HFFc6 (cell line): Measurements from ENCODE around the gene LEF1. TPM values are rescaled to one million over a fixed set of nuclear protein-coding genes. Genes with fewer than 3 reads are reported as not detected.

Experiments
- DNase-seq: peaks from one replicate; pipeline ENCODE4 v3.0.0-alpha.2; 2018
- H3K27ac Mint-ChIP-seq: 2 replicates; pipeline ENCODE4 v1.8.0; 2020; ENCODE audit warnings: mild to moderate bottlenecking, mixed read lengths
- H3K27me3 Mint-ChIP-seq: 2 replicates; pipeline ENCODE4 v1.8.0; 2021; ENCODE audit warnings: mild to moderate bottlenecking, moderate library complexity, mixed read lengths; ENCODE audit not compliant: insufficient read depth
- H3K36me3 Mint-ChIP-seq: 2 replicates; pipeline ENCODE4 v1.8.0; 2021; ENCODE audit warnings: low read depth, mixed read lengths
- H3K4me1 Mint-ChIP-seq: 2 replicates; pipeline ENCODE4 v1.8.0; 2020; ENCODE audit warnings: low read depth, mixed read lengths
- H3K4me3 Mint-ChIP-seq: 2 replicates; pipeline ENCODE4 v1.8.0; 2020; ENCODE audit warnings: mild to moderate bottlenecking, moderate library complexity, mixed read lengths
- H3K9me3 Mint-ChIP-seq: 2 replicates; pipeline ENCODE4 v1.8.0; 2020; ENCODE audit warnings: mild to moderate bottlenecking, mixed read lengths
- CTCF ChIP-seq: fragments of 200-600 bp; sonication (generic); IDR thresholded peaks from 2 replicates; pipeline ENCODE4 v1.5.0; 2021; ENCODE audit warnings: antibody characterized with exemption, mild to moderate bottlenecking
- total RNA-seq, 6 experiments: library from RNA; stranded (reverse); fragmentation: NEBNext Ultra II Directional; extraction: Animal tissue kit (Norgen Biotek cat#: 25700); gene quantifications; 2 replicates in 1 of 6; 3 replicates in 5 of 6; pipeline ENCODE4 v1.2.3, GENCODE V29; 2021

LEF1 gene
- total RNA-seq, 6 experiments from 2014 or later: 0.22 to 0.37 (median 0.31) TPM; not detected in 3

- H3K27me3 Mint-ChIP-seq: no peaks in the 10 kb centered on the region; the same call in 1 of the 2 replicates
Measured at GRCh38 chr4:108210989-108211835, 42.5 kb upstream of the LEF1 start.

GRCh38 chr4:108209489-108209888 lies 40.8 kb upstream of the LEF1 start:
- H3K27me3 Mint-ChIP-seq: peaks cover 5% of the 10 kb centered on the region
- TF ChIP-seq CTCF: no peak
- no peak for DNase-seq
- no peaks in the 10 kb centered on the region for H3K36me3 Mint-ChIP-seq
- no peaks in the 10 kb centered on the region; the same call in 1 of the 2 replicates for H3K9me3 Mint-ChIP-seq
- no peaks in the 10 kb centered on the region for H3K4me1 Mint-ChIP-seq
- H3K4me3 Mint-ChIP-seq: no peak overlapping the region
- H3K27ac Mint-ChIP-seq: no peak overlapping the region

More at GRCh38 chr4:108210989-108211835, 42.5 kb upstream of the LEF1 start:
- no peaks in the 10 kb centered on the region for H3K36me3 Mint-ChIP-seq
- DNase-seq: no peak
- H3K27ac Mint-ChIP-seq: no peak overlapping the region
- no peak overlapping the region for H3K4me3 Mint-ChIP-seq
- no peaks in the 10 kb centered on the region for H3K9me3 Mint-ChIP-seq
- H3K4me1 Mint-ChIP-seq: no peaks in the 10 kb centered on the region
- TF ChIP-seq CTCF: no peak

- peaks cover 5% of the 10 kb centered on the region for H3K27me3 Mint-ChIP-seq
- H3K4me3 Mint-ChIP-seq: no peak overlapping the region
- no peaks in the 10 kb centered on the region for H3K36me3 Mint-ChIP-seq
- H3K27ac Mint-ChIP-seq: no peak overlapping the region
- TF ChIP-seq CTCF: no peak
- H3K4me1 Mint-ChIP-seq: no peaks in the 10 kb centered on the region
- no peak for DNase-seq
- peaks cover 8% of the 10 kb centered on the region; the same call in 1 of the 2 replicates for H3K9me3 Mint-ChIP-seq
Measured at GRCh38 chr4:108205859-108206258, 37.1 kb upstream of the LEF1 start.

- no peak for TF ChIP-seq CTCF
- H3K36me3 Mint-ChIP-seq: no peaks in the 10 kb centered on the region
- H3K27me3 Mint-ChIP-seq: peaks cover 5% of the 10 kb centered on the region
- no peaks in the 10 kb centered on the region for H3K4me1 Mint-ChIP-seq
- no peak overlapping the region for H3K4me3 Mint-ChIP-seq
- no peak overlapping the region for H3K27ac Mint-ChIP-seq
- no peak for DNase-seq
- H3K9me3 Mint-ChIP-seq: peaks cover 8% of the 10 kb centered on the region; the same call in 1 of the 2 replicates
Measured at GRCh38 chr4:108204518-108204917, 35.8 kb upstream of the LEF1 start.

GRCh38 chr4:108203377-108203776 lies 34.6 kb upstream of the LEF1 start:
- no peaks in the 10 kb centered on the region for H3K4me1 Mint-ChIP-seq
- DNase-seq: no peak

More at GRCh38 chr4:108203377-108203776, 34.6 kb upstream of the LEF1 start:
- Mint-ChIP-seq H3K27ac (no peak overlapping the region), H3K9me3 (peaks cover 8% of the 10 kb centered on the region; the same call in 1 of the 2 replicates), H3K36me3 (no peaks in the 10 kb centered on the region), H3K27me3 (peaks cover 5% of the 10 kb centered on the region), H3K4me3 (no peak overlapping the region)
- no peak for TF ChIP-seq CTCF
